IMR-90 (cell line): Measurements from ENCODE around the gene BMP3. TPM values are rescaled to one million over a fixed set of nuclear protein-coding genes. Genes with fewer than 3 reads are reported as not detected.

Experiments
- ATAC-seq: fragments of 200-7000 bp; cut with Tn5 transposase; 2 replicates; pipeline ENCODE4 v1.9.1; 2020; ENCODE audit warnings: low read depth, mild to moderate bottlenecking, moderate library complexity
- BruUV-seq: library from RNA; stranded (reverse); fragments of 400-500 nt; replicated peaks from 2 replicates; lab custom pipeline; 2021; lab: Mats Ljungman, UMichigan
- CTCF ChIA-PET: fragments of 300-600 bp; formaldehyde crosslinking; extraction: SDS; loops from one replicate; lab custom pipeline; 2021; ENCODE audit warnings: antibody characterized with exemption; lab: Yijun Ruan, JAX
- POLR2A ChIA-PET: fragments of 300-600 bp; sonication (Branson Sonifier 250); formaldehyde crosslinking; loops from one replicate; lab custom pipeline; 2022; ENCODE audit warnings: antibody characterized with exemption; ENCODE audit not compliant: unreplicated experiment; lab: Charles Lee
- DNase-seq: peaks from one replicate; pipeline ENCODE4 v3.0.0; 2013
- H2AFZ ChIP-seq: replicated peaks from 2 replicates; pipeline ENCODE3; 2013; ENCODE audit warnings: low read length, mild to moderate bottlenecking; ENCODE audit not compliant: poor library complexity
- H2AK5ac ChIP-seq: 2 replicates; pipeline ENCODE4 v1.6.1; 2013; ENCODE audit warnings: low read depth, low read length, inconsistent platforms
- H2AK9ac ChIP-seq: replicated peaks from 2 replicates; pipeline ENCODE3; 2013; ENCODE audit warnings: mild to moderate bottlenecking, low read depth, low read length, moderate library complexity; ENCODE audit not compliant: poor library complexity
- H2BK120ac ChIP-seq: 2 replicates; pipeline ENCODE4 v1.6.1; 2013; ENCODE audit warnings: low read depth, low read length, inconsistent platforms
- H2BK15ac ChIP-seq: 3 replicates; pipeline ENCODE4 v1.6.1; 2013; ENCODE audit warnings: low read depth, low read length, inconsistent platforms
- H2BK20ac ChIP-seq: 2 replicates; pipeline ENCODE4 v1.6.1; 2013; ENCODE audit warnings: low read depth, mild to moderate bottlenecking, inconsistent platforms, low read length, moderate library complexity
- H2BK5ac ChIP-seq: 2 replicates; pipeline ENCODE4 v1.6.1; 2013; ENCODE audit warnings: mild to moderate bottlenecking, low read depth, low read length, inconsistent platforms; ENCODE audit not compliant: poor library complexity, severe bottlenecking
- H3K14ac ChIP-seq: replicated peaks from 2 replicates; pipeline ENCODE4 v1.6.1; 2013; ENCODE audit warnings: low read depth, low read length, inconsistent platforms
- H3K18ac ChIP-seq: 2 replicates; pipeline ENCODE4 v1.6.1; 2013; ENCODE audit warnings: low read depth, low read length, control low read depth
- H3K23ac ChIP-seq: 2 replicates; pipeline ENCODE4 v1.6.1; 2013; ENCODE audit warnings: low read depth, low read length, inconsistent platforms
- H3K27ac ChIP-seq: 2 replicates; pipeline ENCODE4 v1.5.1; 2013; ENCODE audit warnings: mild to moderate bottlenecking, control low read depth, low read length; ENCODE audit not compliant: insufficient read depth
- H3K27me3 ChIP-seq: 2 replicates; pipeline ENCODE4 v1.6.1; 2013; ENCODE audit warnings: low read length; ENCODE audit not compliant: control insufficient read depth, insufficient read depth
- H3K36me3 ChIP-seq: 2 replicates; pipeline ENCODE4 v1.6.1; 2013; ENCODE audit warnings: low read length, mixed read lengths; ENCODE audit not compliant: control insufficient read depth, insufficient read depth
- H3K4ac ChIP-seq: 2 replicates; pipeline ENCODE4 v1.6.1; 2013; ENCODE audit warnings: low read depth, low read length, inconsistent platforms
- H3K4me1 ChIP-seq: 2 replicates; pipeline ENCODE4 v1.6.1; 2013; ENCODE audit warnings: low read length, mixed read lengths; ENCODE audit not compliant: control insufficient read depth, insufficient read depth
- H3K4me2 ChIP-seq: 2 replicates; pipeline ENCODE4 v1.6.1; 2013; ENCODE audit warnings: low read depth, mild to moderate bottlenecking, control low read depth, low read length, moderate library complexity
- H3K4me3 ChIP-seq: 2 replicates; pipeline ENCODE4 v1.5.1; 2013; ENCODE audit warnings: low read depth, mild to moderate bottlenecking, control low read depth, low read length, moderate library complexity; ENCODE audit not compliant: insufficient read depth
- H3K56ac ChIP-seq: 2 replicates; pipeline ENCODE4 v1.6.1; 2013; ENCODE audit warnings: low read length, inconsistent platforms; ENCODE audit not compliant: insufficient read depth; ENCODE audit errors: extremely low read depth
- H3K79me1 ChIP-seq, 2 experiments: 2 replicates each; pipeline ENCODE4 v1.6.1; 2013; ENCODE audit warnings: low read length in 2 of 2, inconsistent platforms in 1 of 2, low read depth in 1 of 2
- H3K9ac ChIP-seq: 2 replicates; pipeline ENCODE4 v1.6.1; 2013; ENCODE audit warnings: low read depth, low read length, control low read depth
- H3K9me1 ChIP-seq: 2 replicates; pipeline ENCODE4 v1.6.1; 2013; ENCODE audit warnings: low read length, inconsistent platforms; ENCODE audit not compliant: insufficient read depth
- H3K9me3 ChIP-seq: 2 replicates; pipeline ENCODE4 v1.6.1; 2013; ENCODE audit warnings: low read length; ENCODE audit not compliant: control insufficient read depth, insufficient read depth
- H4K20me1 ChIP-seq: 2 replicates; pipeline ENCODE4 v1.6.1; 2013; ENCODE audit warnings: low read length, inconsistent platforms; ENCODE audit not compliant: insufficient read depth
- H4K5ac ChIP-seq: 2 replicates; pipeline ENCODE4 v1.6.1; 2013; ENCODE audit warnings: mild to moderate bottlenecking, low read depth, low read length, control low read depth
- H4K8ac ChIP-seq, 2 experiments: 2 replicates each; pipeline ENCODE4 v1.6.1; 2013; ENCODE audit warnings: low read depth in 2 of 2, low read length in 2 of 2, control low read depth in 1 of 2, inconsistent platforms in 1 of 2
- H4K91ac ChIP-seq: 2 replicates; pipeline ENCODE4 v1.6.1; 2013; ENCODE audit warnings: low read depth, low read length, inconsistent platforms; ENCODE audit not compliant: insufficient read depth
- BHLHE40 ChIP-seq: fragments of 150-350 bp; IDR thresholded peaks from 2 replicates; pipeline ENCODE4 v1.6.1; 2016; ENCODE audit warnings: mild to moderate bottlenecking, low read depth, low read length
- CHD1 ChIP-seq: IDR thresholded peaks from 2 replicates; pipeline ENCODE4 v1.6.1; 2012; ENCODE audit warnings: low read depth, low read length, improper control_type of control experiment
- CTCF ChIP-seq: conservative IDR thresholded peaks from 2 replicates; pipeline ENCODE4 v1.5.1; 2012; ENCODE audit warnings: mild to moderate bottlenecking, low read depth, low read length, improper control_type of control experiment
- ELK1 ChIP-seq: fragments of 150-350 bp; IDR thresholded peaks from 2 replicates; pipeline ENCODE4 v1.6.1; 2016; ENCODE audit warnings: low read depth, mild to moderate bottlenecking, low read length, moderate library complexity, borderline replicate concordance
- FOS ChIP-seq: fragments of 150-350 bp; IDR thresholded peaks from 2 replicates; pipeline ENCODE4 v1.6.1; 2016; ENCODE audit warnings: low read depth, low read length
- MAFK ChIP-seq: IDR thresholded peaks from 2 replicates; pipeline ENCODE4 v1.6.1; 2012; ENCODE audit warnings: low read depth, low read length, improper control_type of control experiment
- MXI1 ChIP-seq: IDR thresholded peaks from 2 replicates; pipeline ENCODE4 v1.6.1; 2012; ENCODE audit warnings: low read depth, mild to moderate bottlenecking, low read length, moderate library complexity, borderline replicate concordance
- NFE2L2 ChIP-seq: fragments of 150-350 bp; IDR thresholded peaks from 2 replicates; pipeline ENCODE4 v1.6.1; 2016; ENCODE audit warnings: low read depth, mild to moderate bottlenecking, low read length
- SMC3 ChIP-seq: fragments of 150-350 bp; IDR thresholded peaks from 2 replicates; pipeline ENCODE4 v1.6.1; 2016; ENCODE audit warnings: low read depth, mild to moderate bottlenecking, antibody characterized with exemption, low read length, moderate library complexity
- USF2 ChIP-seq: fragments of 150-350 bp; IDR thresholded peaks from 2 replicates; pipeline ENCODE4 v1.6.1; 2017; ENCODE audit warnings: mild to moderate bottlenecking, antibody characterized with exemption, low read length, low read depth
- WGBS, 2 experiments: methylation state at CpG; one replicate each; pipeline versions ENCODE4 v1.1.5 to v1.1.7; 2013; ENCODE audit warnings: missing lambda C conversion rate in 2 of 2; ENCODE audit not compliant: insufficient read length in 1 of 2; ENCODE audit errors: extremely low coverage in 2 of 2; 5-methylcytosine and 5-hydroxymethylcytosine counted together
- dilution Hi-C: fragments of 300-500 bp; cut with HindIII; formaldehyde crosslinking; loops from one replicate; pipeline ENCODE4 v1.14.3; 2018; ENCODE audit warnings: low sequenced_read_pairs; ENCODE audit not compliant: unreplicated experiment
- in situ Hi-C: fragments of 300-500 bp; cut with MboI; formaldehyde crosslinking; loops from 3 replicates; pipeline ENCODE4 v1.14.3; 2019; ENCODE audit warnings: low sequenced_read_pairs, inconsistent platforms, mixed read lengths
- intact Hi-C: fragments of 100-400 bp; cut with micrococcal nuclease; formaldehyde crosslinking; loops from 2 replicates; pipeline ENCODE4 v1.10.0; 2022
- polyA plus RNA-seq, 3 experiments: library from polyadenylated mRNA; depleted of rRNA; stranded (reverse); fragments of >200 nt; gene quantifications; 2 replicates each; pipeline ENCODE4 v1.2.3, GENCODE V29; 2012; ENCODE audit warnings: low replicate concordance in 1 of 3
- total RNA-seq: library from RNA; depleted of rRNA; stranded (reverse); fragments of >200 nt; gene quantifications from 2 replicates; pipeline ENCODE4 v1.2.3, GENCODE V29; 2012

BMP3 gene
- total and polyA plus RNA-seq, 2 of the 4 experiments (the other 2 are of a cell fraction) = under 0.01 to 0.10 TPM

GRCh38 chr4:81049330-81049729 lies 18.8 kb downstream of the BMP3 start:
- Histone ChIP-seq H3K18ac (no peak overlapping the region), H3K27ac (no peak overlapping the region), H3K4me3 (no peak overlapping the region), H3K14ac (no peak overlapping the region), H2BK120ac (no peak overlapping the region), H3K9ac (no peak overlapping the region), H3K79me1 (no peaks in the 10 kb centered on the region), H3K27me3 (peaks cover 7% of the 10 kb centered on the region), H2BK20ac (no peak overlapping the region), H4K5ac (no peak overlapping the region), H3K56ac (no peak overlapping the region), H3K23ac (no peak overlapping the region), H2AFZ (no peak overlapping the region), H2AK9ac (no peak overlapping the region), H4K8ac (no peak overlapping the region), H2AK5ac (no peak overlapping the region), H2BK5ac (no peak overlapping the region), H3K4ac (no peak overlapping the region), H3K9me3 (no peaks in the 10 kb centered on the region), H3K4me2 (no peak overlapping the region), H3K36me3 (no peaks in the 10 kb centered on the region), H4K20me1 (no peaks in the 10 kb centered on the region), H2BK15ac (no peak overlapping the region), H3K4me1 (no peaks in the 10 kb centered on the region; the same call in 1 of the 2 replicates), H3K9me1 (no peaks in the 10 kb centered on the region), H4K91ac (no peak overlapping the region)
- intact Hi-C loops (no loop called here), dilution Hi-C loops (no loop called here), in situ Hi-C loops (no loop called here)
- BruUV-seq = no TSS peak
- no peak for ATAC-seq
- no CpG with 5 or more reads among the region's 4 CpGs for WGBS, 2 experiments
- CTCF ChIA-PET = interaction anchor here (1.1 to 4.9 kb wide), 3 partner anchors 10 to 687 kb away, joined by 3 to 17 read pairs (median 7); no protein-coding TSS in a partner anchor
- TF ChIP-seq FOS = no peak
- no peak for TF ChIP-seq SMC3
- no peak for TF ChIP-seq BHLHE40
- TF ChIP-seq CHD1 = no peak
- no peak for TF ChIP-seq MXI1
- TF ChIP-seq NFE2L2 = no peak
- no peak for TF ChIP-seq CTCF
- no peak for TF ChIP-seq USF2
- no peak for TF ChIP-seq MAFK
- TF ChIP-seq ELK1 = no peak
- no peak for DNase-seq
- POLR2A ChIA-PET = no interaction called here
